GM18520 (cell line): ENCODE data around the gene ARL8B.
A peak's percentile ranks its signal among the peaks of the same experiment; 100 is the strongest.

ENCODE experiments used
- ATAC-seq: cut with Tn5 transposase; IDR thresholded peaks from one replicate; pipeline ENCODE4 v1.9.1; 2021; ENCODE audit not compliant: unreplicated experiment

Gene ARL8B

DNA sequence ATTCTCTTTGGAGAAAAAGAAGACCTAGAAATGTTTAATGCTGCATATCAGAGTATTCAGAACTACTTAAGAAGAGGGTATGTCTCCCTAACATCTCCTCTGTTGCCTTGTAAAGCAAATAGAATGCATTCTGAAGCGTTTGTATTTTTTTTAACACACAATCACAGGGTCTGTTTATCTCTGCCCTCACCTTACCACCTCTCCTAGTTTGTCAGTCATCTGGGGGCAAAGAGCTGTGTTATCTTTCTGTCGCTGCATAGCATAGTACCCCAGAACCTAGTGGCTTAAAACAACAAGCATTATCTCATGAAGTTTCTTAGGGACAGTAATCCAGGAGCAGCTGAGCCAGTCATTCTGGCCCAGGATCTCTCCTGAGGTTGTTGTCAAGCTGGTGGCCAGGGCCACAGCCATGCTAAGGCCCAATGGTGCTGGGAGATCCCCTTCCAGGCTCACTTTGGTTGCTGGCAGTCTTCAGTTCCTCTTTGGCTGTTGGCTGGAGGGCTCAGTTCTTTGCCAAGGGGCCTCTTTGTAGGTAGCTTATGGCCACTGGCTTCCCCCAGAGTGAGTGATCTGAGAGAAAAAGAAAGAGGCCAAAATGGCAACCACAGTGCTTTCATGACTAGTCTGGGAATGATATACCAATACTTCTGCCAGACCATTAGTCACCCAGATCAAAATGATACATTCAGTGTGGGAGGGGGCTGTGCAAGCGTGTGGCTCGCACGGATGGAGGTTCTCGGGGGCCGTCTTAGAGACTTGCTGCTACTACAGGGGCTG is 83.3 kb downstream of the ARL8B start:
- ATAC-seq = peak; percentile 98

GRCh38 chr3:5210926-5211325 is 88.8 kb downstream of the ARL8B start:
- no peak for ATAC-seq

DNA sequence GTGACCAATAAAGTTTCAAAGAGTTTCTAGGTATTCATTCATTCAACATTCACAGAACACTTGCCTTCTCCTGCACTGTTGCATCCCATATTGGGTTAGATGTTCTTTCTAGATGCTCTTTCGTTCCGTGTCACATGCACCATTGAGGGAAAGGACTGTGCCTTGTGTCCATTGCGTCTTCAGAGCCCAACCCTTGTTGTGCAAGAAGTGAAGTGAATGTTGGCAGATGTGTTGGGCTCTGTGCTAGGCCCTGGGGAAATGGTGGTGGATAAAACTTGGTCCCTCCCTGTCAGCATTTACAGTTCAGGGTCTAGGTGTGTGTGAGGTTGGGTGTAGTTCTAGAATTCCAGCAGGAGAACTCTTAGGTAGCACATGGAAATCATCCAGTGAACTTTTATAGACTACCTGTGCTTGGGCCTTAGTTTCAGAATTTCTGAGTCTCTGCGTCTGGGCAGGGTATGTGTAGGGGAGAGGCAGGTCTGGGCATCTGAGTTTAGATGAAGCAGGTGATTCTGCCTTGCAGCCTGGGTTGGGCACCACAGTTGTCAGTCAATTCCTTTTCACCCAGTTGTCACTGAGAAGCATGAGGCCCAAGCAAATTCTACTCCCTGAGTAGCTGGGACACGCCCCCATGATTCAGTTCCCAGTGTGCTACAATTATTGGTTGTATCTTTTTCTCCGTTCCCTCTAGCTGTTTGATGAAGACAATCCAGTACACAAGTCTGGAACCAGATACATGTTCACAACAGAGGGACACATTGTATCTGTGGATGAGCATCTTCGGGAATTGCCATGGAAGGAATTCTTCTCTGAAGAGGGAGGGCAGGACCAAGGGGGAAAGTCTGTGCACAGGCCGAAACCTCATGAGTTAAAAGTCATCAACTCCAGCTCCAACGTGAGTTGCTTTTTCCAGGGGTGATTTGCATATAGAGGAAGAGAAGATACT is 90.8 kb downstream of the ARL8B start:
- no peak for ATAC-seq

DNA sequence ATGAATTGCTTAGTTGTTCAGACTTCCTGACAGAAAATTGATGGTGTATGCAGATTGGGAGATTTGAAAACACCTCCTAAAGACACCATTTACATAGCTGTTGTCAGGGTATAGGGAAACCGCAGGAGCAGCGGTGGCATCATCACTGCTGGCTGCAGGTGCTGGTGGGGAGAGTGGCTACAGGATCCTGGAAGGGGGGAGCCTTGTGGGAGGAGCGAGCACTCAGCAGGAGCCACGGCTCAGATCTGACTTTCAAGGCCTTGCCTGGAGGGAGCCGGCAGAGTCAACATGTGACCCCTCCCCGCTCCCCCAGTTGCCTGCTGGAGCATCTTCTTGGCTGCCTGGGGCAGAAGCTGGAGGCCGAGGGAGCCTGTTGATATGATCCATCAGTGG is 91.5 kb downstream of the ARL8B start:
- no peak for ATAC-seq

DNA sequence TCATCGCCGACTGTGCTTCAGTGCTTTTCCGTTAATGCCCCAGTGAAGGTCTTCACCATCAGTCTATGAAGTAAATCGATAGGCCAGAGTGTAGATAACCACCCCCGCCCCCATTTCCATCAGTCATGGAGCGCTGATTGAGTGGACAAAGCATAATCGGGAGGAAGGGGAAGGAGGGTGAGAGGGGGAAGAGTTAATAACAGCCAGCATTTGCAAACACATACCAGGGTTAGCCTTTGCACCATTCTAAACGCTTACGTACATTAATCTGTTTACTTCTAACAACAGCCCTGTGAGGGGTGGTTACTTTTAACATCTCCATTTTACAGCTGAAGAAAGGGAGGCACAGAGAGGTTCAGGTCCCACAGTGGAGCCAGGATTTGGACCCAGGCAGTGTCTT is 92.3 kb downstream of the ARL8B start:
- ATAC-seq = no peak

GRCh38 chr3:5217824-5218595 is 95.9 kb downstream of the ARL8B start:
- no peak for ATAC-seq

DNA sequence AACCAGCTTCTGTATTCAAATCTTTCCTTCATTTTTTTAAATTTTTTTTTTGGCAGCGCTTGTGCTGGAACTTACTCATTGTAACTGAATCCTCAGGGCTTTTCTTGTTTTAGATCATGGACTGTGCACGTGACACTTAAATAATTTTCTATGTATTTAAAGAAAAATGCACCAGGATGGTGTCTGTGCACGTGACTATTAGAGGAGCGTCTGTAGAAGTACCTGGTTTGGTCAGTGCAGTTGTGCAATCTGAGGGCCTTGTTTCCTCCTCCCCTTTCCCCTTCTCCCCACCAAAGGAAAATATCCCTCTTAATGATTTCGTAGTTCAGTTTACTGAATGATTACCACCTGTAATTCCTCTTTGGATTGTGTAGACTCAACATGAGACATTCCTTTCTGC is 96.7 kb downstream of the ARL8B start:
- no peak for ATAC-seq

DNA sequence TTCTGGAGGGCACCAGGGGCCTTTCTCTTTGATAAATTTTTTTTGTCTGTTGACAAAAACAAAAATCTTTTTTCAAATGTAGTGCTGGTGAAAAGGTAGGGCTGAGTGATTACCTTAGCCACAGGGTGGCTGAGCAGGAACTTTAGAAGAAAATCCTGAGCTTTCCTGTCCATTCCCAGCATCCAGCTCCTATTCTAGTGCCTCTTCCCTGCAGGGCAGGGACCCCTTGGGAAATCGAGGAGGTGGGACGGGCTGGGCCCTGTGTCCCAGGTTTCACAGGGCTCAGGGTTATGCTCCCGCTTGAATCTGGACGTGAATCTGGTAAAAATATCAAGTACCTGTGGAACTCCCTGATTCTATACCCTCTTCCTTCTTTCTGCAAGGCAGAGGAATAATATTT is 97.1 kb downstream of the ARL8B start:
- no peak for ATAC-seq

- no peak for ATAC-seq
These were observed 98.1 kb downstream of the ARL8B start for GRCh38 chr3:5220193-5220592.

- ATAC-seq = no peak
These were observed 98.8 kb downstream of the ARL8B start for GRCh38 chr3:5220667-5221431.

DNA sequence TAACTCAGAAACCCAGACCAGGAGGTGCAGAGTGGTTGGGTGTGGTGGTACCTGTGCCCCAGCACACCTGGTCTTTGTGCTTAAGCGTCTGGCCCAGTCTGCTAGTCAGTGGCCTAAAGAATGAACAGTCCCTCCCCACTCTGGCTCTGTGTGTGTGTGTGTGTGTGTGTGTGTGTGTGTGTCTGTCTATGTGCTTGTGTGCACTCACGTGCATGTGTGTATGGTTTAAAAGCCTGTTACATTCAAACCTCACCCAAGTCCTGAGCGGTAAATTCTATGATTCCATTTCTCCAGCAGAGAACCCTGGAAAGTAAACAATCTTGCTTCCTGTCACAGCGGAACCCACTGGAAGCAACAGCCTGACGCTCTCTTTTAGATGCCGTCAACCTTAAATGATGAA is 99.6 kb downstream of the ARL8B start:
- ATAC-seq = no peak

GRCh38 chr3:5222283-5223005 is 100.4 kb downstream of the ARL8B start:
- ATAC-seq = no peak

DNA sequence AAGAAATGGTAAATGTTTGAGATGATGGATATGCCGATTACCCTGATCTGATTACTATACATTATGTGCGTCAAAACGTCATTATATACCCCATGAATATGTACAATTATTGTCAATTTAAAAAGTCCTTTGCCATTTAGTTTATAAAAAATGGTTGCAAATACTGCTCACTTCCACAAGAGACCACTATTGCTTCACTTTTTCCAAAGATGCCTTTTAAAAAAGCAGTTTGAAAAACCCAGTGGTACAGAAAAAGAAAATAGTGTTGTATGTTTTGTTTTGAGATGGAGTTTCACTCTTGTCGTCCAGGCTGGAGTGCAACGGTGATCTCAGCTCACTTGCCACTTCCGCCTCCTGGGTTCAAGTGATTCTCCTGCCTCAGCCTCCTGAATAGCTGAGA is 104.7 kb downstream of the ARL8B start:
- no peak for ATAC-seq

- no peak for ATAC-seq
These were observed 105.7 kb downstream of the ARL8B start for GRCh38 chr3:5227812-5228211.

DNA sequence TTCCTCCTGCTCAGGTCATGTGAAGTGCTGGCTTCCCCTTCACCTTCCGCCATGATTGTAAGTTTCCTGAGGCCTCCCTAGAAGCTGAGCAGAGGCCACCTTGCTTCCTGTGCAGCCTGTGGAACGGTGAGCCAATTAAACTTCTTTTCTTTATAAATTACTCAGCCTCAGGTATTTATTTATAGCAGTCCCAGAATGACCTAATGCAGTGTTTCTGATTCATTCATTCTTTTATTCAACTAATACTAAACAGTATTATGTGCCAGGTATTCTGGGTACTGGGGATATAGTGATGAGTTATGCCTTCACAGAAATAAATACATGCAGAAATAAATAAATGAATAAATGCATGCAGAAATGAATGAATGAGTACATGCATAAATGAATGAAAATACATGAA is 107.3 kb downstream of the ARL8B start:
- ATAC-seq = no peak
